Neutrophil (primary cell): ENCODE measurements around the gene NKAIN4.

ENCODE experiments used
- H3K27ac ChIP-seq: fragments of 200-600 bp; sonication (generic); 2 replicates; pipeline ENCODE4 v1.5.1; 2016; ENCODE audit warnings: mild to moderate bottlenecking, moderate library complexity
- H3K27me3 ChIP-seq: fragments of 200-600 bp; sonication (generic); 2 replicates; pipeline ENCODE4 v1.6.0; 2016; ENCODE audit warnings: mild to moderate bottlenecking
- H3K36me3 ChIP-seq: fragments of 200-600 bp; sonication (generic); 2 replicates; pipeline ENCODE4 v1.5.1; 2017
- H3K4me1 ChIP-seq, 2 experiments: fragments of 200-600 bp in 1 of 2; sonication (generic) in 1 of 2; 1 replicate in 1 of 2; 2 replicates in 1 of 2; pipeline versions ENCODE4 v1.5.1 to v1.6.1; 2013 to 2016; ENCODE audit warnings: low read depth in 1 of 2, low read length in 1 of 2, mild to moderate bottlenecking in 1 of 2, moderate library complexity in 1 of 2; ENCODE audit not compliant: control insufficient read depth in 1 of 2, insufficient read depth in 1 of 2
- H3K4me3 ChIP-seq, 2 experiments: fragments of 200-600 bp in 1 of 2; sonication (generic) in 1 of 2; 1 replicate in 1 of 2; 2 replicates in 1 of 2; pipeline ENCODE4 v1.5.1; 2013 to 2016; ENCODE audit warnings: low read depth in 1 of 2, low read length in 1 of 2, mild to moderate bottlenecking in 1 of 2, moderate library complexity in 1 of 2
- H3K9me3 ChIP-seq: fragments of 200-600 bp; sonication (generic); 2 replicates; pipeline ENCODE4 v1.5.1; 2016
- CTCF ChIP-seq: fragments of 200-600 bp; sonication (generic); IDR thresholded peaks from 2 replicates; pipeline ENCODE4 v1.5.1; 2016; ENCODE audit warnings: antibody characterized with exemption

NKAIN4 gene

GRCh38 chr20:63216849-63217471, 37.3 kb downstream of the NKAIN4 start:
- no peak for TF ChIP-seq CTCF
- Histone ChIP-seq H3K4me3 (peak overlapping the region; percentile 74 to 90), H3K4me1 (peaks cover 17 to 18% of the 10 kb centered on the region in 2 experiments), H3K27me3 (peaks cover 27% of the 10 kb centered on the region), H3K27ac (peak overlapping the region; percentile 78), H3K36me3 (peaks cover 26% of the 10 kb centered on the region), H3K9me3 (no peaks in the 10 kb centered on the region)

- peak within 1 kb of the TSS; percentile 78 for H3K27ac ChIP-seq
- peaks cover 33% of the 10 kb centered on the region for H3K36me3 ChIP-seq
- TF ChIP-seq CTCF, result no peak
- H3K27me3 ChIP-seq, result peaks cover 23% of the 10 kb centered on the region
- peak within 1 kb of the TSS; percentile 74 to 90 for H3K4me3 ChIP-seq
- H3K4me1 ChIP-seq, result peaks cover 17 to 18% of the 10 kb centered on the region in 2 experiments
- no peaks in the 10 kb centered on the region for H3K9me3 ChIP-seq
Measured at GRCh38 chr20:63216041-63216848, 38.0 kb downstream of the NKAIN4 start, which contains the start of gene YTHDF1. TSS of gene YTHDF1 (minus strand) at chr20:63216131. CDS start at chr20:63215892, 239 bp downstream.

- Histone ChIP-seq H3K4me3 (peak overlapping the region; percentile 63 to 74), H3K36me3 (peaks cover 42% of the 10 kb centered on the region), H3K9me3 (no peaks in the 10 kb centered on the region), H3K27me3 (peaks cover 16% of the 10 kb centered on the region), H3K27ac (peak overlapping the region; percentile 78), H3K4me1 (peaks cover 17 to 18% of the 10 kb centered on the region in 2 experiments)
- TF ChIP-seq CTCF, result no peak
Measured at GRCh38 chr20:63215101-63216040, 38.9 kb downstream of the NKAIN4 start.

- TF ChIP-seq CTCF, result no peak
- peak overlapping the region in 1 of 2 experiments; percentile 74 for H3K4me3 ChIP-seq
- peaks cover 51% of the 10 kb centered on the region for H3K36me3 ChIP-seq
- peaks cover 7% of the 10 kb centered on the region for H3K27me3 ChIP-seq
- H3K27ac ChIP-seq, result peak overlapping the region; percentile 78
- no peaks in the 10 kb centered on the region for H3K9me3 ChIP-seq
- peaks cover 17 to 18% of the 10 kb centered on the region in 2 experiments for H3K4me1 ChIP-seq
Measured at GRCh38 chr20:63214514-63214913, 39.7 kb downstream of the NKAIN4 start.

GRCh38 chr20:63212792-63213191, 41.5 kb downstream of the NKAIN4 start:
- H3K9me3 ChIP-seq, result no peaks in the 10 kb centered on the region
- no peaks in the 10 kb centered on the region for H3K27me3 ChIP-seq
- peaks cover 65% of the 10 kb centered on the region for H3K36me3 ChIP-seq
- no peak overlapping the region for H3K27ac ChIP-seq
- TF ChIP-seq CTCF, result no peak
- peaks cover 17 to 18% of the 10 kb centered on the region in 2 experiments for H3K4me1 ChIP-seq
- H3K4me3 ChIP-seq, result no peak overlapping the region
